HepG2 (cell line): ENCODE measurements around the gene SRXN1. TPM values are rescaled to one million over a fixed set of nuclear protein-coding genes. Genes with fewer than 3 reads are reported as not detected.

Experiments used
- ATM ChIP-seq: fragments of 450-650 bp; IDR thresholded peaks from 2 replicates; pipeline ENCODE4 v1.7.1; 2017; ENCODE audit warnings: mild to moderate bottlenecking, borderline replicate concordance
- BHLHE40 ChIP-seq: IDR thresholded peaks from 2 replicates; pipeline ENCODE4 v1.6.1; 2011; ENCODE audit warnings: low read length, improper control_type of control experiment
- CENPX ChIP-seq: sonication (generic); formaldehyde crosslinking; IDR thresholded peaks from 2 replicates; pipeline ENCODE4 v1.9.0; 2021; ENCODE audit warnings: mild to moderate bottlenecking, missing genetic modification reagents, moderate library complexity
- FOXJ3 ChIP-seq: sonication (generic); formaldehyde crosslinking; IDR thresholded peaks from 2 replicates; pipeline ENCODE4 v1.4.0; 2020; ENCODE audit warnings: missing genetic modification reagents, mild to moderate bottlenecking, borderline replicate concordance
- KDM6A ChIP-seq: IDR thresholded peaks from 2 replicates; pipeline ENCODE4 v1.6.1; 2016; ENCODE audit warnings: low read depth
- MED13 ChIP-seq: sonication (generic); formaldehyde crosslinking; IDR thresholded peaks from 2 replicates; pipeline ENCODE4 v1.5.0; 2020; ENCODE audit warnings: missing genetic modification reagents
- SRSF9 ChIP-seq: fragments of 200-400 bp; formaldehyde crosslinking; IDR thresholded peaks from 2 replicates; pipeline ENCODE4 v1.6.1; 2018; ENCODE audit warnings: borderline replicate concordance, mild to moderate bottlenecking, low read depth, low read length; ENCODE audit not compliant: insufficient read depth, poor library complexity, severe bottlenecking
- ZNF326 ChIP-seq: sonication (generic); formaldehyde crosslinking; IDR thresholded peaks from 2 replicates; pipeline ENCODE4 v1.4.0; 2020; ENCODE audit warnings: missing genetic modification reagents, borderline replicate concordance
- ZNF335 ChIP-seq: sonication (generic); formaldehyde crosslinking; IDR thresholded peaks from 2 replicates; pipeline ENCODE4 v1.4.0; 2020; ENCODE audit warnings: missing genetic modification reagents
- ZNF800 ChIP-seq: sonication (generic); formaldehyde crosslinking; IDR thresholded peaks from 2 replicates; pipeline ENCODE4 v1.4.0; 2020; ENCODE audit warnings: missing genetic modification reagents
- polyA plus RNA-seq, 8 experiments: library from polyadenylated mRNA; depleted of rRNA in 3 of 8; stranded (reverse) in 7 of 8; unstranded in 1 of 8; fragments of >200 nt; fragmentation: Illumina TruSeq in 4 of 8; extraction: Trizol in 4 of 8; gene quantifications; 2 replicates each; pipeline versions ENCODE4 v1.2.1 to v1.2.3, GENCODE V29; 2011 to 2016; ENCODE audit warnings: low read depth in 4 of 8, missing spikeins in 1 of 8, mixed read lengths in 1 of 8; ENCODE audit not compliant: insufficient read depth in 1 of 8
- total RNA-seq, 5 experiments: library from RNA; depleted of rRNA; stranded (reverse); fragments of >200 nt; fragmentation: Illumina TruSeq; extraction: Trizol; gene quantifications; 2 replicates each; pipeline ENCODE4 v1.2.3, GENCODE V29; 2016; ENCODE audit warnings: low read depth in 1 of 5
- TF ChIP-seq, protein P1 (sequence below): sonication (generic); formaldehyde crosslinking; IDR thresholded peaks from 2 replicates; pipeline ENCODE4 v1.5.1; 2020; ENCODE audit warnings: mild to moderate bottlenecking, missing genetic modification reagents, moderate library complexity
- TF ChIP-seq, protein P2 (sequence below): sonication (generic); formaldehyde crosslinking; IDR thresholded peaks from 2 replicates; pipeline ENCODE4 v1.4.0; 2020; ENCODE audit warnings: mild to moderate bottlenecking, missing genetic modification reagents
- TF ChIP-seq, protein P3 (sequence below): sonication (generic); formaldehyde crosslinking; IDR thresholded peaks from 2 replicates; pipeline ENCODE4 v1.4.0; 2020; ENCODE audit warnings: missing genetic modification reagents, mild to moderate bottlenecking, borderline replicate concordance

The SRXN1 gene
- total and polyA plus RNA-seq, 2 of the 13 experiments (the other 11 are each of a cell fraction or from before 2014, with no cell fraction given): 29.9 to 87.7 TPM

GRCh38 chr20:675453-676314 lies 22.7 kb upstream of the SRXN1 start, which contains the start of gene SCRT2 (continued):
- TF ChIP-seq ZNF800 (CRISPR knock-in tag) (peak; percentile 59; the same call in 1 of the 2 replicates), ZNF326 (CRISPR knock-in tag) (no peak), ZNF335 (no peak), MED13 (CRISPR knock-in tag) (peak; percentile 72), ATM (no peak), BHLHE40 (no peak), CENPX (CRISPR knock-in tag) (no peak), SRSF9 (no peak), KDM6A (no peak), FOXJ3 (CRISPR knock-in tag) (no peak)
- TF ChIP-seq, protein P1, sequence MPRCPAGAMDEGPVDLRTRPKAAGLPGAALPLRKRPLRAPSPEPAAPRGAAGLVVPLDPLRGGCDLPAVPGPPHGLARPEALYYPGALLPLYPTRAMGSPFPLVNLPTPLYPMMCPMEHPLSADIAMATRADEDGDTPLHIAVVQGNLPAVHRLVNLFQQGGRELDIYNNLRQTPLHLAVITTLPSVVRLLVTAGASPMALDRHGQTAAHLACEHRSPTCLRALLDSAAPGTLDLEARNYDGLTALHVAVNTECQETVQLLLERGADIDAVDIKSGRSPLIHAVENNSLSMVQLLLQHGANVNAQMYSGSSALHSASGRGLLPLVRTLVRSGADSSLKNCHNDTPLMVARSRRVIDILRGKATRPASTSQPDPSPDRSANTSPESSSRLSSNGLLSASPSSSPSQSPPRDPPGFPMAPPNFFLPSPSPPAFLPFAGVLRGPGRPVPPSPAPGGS (CRISPR knock-in tag): peak; percentile 100
- TF ChIP-seq, protein P2, sequence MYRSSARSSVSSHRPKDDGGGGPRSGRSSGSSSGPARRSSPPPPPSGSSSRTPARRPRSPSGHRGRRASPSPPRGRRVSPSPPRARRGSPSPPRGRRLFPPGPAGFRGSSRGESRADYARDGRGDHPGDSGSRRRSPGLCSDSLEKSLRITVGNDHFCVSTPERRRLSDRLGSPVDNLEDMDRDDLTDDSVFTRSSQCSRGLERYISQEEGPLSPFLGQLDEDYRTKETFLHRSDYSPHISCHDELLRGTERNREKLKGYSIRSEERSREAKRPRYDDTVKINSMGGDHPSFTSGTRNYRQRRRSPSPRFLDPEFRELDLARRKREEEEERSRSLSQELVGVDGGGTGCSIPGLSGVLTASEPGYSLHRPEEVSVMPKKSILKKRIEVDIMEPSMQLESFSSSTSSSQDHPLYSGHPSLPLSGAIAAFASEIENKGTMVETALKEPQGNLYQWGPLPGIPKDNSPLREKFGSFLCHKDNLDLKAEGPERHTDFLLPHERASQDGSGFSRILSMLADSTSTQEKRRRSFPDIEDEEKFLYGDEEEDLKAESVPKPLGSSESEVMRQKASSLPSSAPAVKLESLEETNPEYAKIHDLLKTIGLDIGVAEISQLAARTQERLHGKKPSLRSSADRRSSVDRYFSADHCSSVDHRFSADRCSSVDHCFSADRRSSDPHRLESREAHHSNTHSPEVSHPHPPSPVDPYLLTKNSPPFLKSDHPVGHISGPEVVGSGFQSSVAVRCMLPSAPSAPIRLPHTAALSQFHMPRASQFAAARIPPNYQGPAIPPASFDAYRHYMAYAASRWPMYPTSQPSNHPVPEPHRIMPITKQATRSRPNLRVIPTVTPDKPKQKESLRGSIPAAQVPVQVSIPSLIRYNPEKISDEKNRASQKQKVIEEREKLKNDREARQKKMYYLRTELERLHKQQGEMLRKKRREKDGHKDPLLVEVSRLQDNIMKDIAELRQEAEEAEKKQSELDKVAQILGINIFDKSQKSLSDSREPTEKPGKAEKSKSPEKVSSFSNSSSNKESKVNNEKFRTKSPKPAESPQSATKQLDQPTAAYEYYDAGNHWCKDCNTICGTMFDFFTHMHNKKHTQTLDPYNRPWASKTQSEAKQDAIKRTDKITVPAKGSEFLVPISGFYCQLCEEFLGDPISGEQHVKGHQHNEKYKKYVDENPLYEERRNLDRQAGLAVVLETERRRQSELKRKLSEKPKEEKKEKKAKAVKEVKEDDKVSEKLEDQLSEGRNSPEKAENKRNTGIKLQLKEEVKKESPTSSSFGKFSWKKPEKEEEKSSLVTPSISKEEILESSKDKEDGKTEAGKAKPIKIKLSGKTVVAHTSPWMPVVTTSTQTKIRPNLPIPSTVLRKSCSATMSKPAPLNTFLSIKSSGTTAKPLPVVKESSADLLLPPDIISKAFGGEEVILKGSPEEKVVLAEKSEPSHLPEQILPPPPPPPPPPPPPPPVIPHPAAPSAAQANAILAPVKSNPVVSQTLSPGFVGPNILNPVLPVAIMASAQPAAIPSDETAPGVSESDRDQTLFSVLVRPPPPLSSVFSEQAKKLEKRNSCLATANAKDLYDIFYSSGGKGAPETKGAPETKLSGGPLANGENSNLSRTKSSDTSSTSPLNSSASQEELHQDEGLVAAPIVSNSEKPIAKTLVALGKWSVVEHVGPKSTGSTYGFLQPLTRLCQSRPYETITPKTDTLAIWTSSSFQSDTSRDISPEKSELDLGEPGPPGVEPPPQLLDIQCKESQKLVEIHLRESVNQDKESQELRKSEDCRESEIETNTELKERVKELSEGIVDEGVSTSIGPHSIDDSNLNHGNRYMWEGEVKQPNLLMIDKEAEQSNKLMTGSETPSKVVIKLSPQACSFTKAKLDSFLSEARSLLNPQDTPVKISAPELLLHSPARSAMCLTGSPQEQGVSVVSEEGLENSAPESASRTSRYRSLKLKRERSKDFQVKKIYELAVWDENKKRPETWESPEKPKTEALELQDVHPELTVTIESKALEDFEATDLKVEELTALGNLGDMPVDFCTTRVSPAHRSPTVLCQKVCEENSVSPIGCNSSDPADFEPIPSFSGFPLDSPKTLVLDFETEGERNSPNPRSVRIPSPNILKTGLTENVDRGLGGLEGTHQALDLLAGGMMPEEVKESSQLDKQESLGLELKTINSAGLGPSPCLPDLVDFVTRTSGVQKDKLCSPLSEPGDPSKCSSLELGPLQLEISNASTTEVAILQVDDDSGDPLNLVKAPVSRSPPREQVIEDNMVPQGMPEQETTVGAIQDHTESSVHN (CRISPR knock-in tag): peak; percentile 88; the same call in 1 of the 2 replicates
- TF ChIP-seq, protein P3, sequence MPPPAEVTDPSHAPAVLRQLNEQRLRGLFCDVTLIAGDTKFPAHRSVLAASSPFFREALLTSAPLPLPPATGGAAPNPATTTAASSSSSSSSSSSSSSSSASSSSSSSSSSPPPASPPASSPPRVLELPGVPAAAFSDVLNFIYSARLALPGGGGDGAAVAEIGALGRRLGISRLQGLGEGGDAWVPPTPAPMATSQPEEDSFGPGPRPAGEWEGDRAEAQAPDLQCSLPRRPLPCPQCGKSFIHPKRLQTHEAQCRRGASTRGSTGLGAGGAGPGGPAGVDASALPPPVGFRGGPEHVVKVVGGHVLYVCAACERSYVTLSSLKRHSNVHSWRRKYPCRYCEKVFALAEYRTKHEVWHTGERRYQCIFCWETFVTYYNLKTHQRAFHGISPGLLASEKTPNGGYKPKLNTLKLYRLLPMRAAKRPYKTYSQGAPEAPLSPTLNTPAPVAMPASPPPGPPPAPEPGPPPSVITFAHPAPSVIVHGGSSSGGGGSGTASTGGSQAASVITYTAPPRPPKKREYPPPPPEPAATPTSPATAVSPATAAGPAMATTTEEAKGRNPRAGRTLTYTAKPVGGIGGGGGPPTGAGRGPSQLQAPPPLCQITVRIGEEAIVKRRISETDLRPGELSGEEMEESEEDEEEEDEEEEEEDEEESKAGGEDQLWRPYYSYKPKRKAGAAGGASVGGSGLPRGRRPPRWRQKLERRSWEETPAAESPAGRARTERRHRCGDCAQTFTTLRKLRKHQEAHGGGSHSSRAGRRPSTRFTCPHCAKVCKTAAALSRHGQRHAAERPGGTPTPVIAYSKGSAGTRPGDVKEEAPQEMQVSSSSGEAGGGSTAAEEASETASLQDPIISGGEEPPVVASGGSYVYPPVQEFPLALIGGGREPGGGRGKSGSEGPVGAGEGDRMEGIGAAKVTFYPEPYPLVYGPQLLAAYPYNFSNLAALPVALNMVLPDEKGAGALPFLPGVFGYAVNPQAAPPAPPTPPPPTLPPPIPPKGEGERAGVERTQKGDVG: peak; percentile 26; the same call in 1 of the 2 replicates
